HG03565 (cell line): Measurements from ENCODE around the gene SLC13A2.

Experiments
- ATAC-seq: cut with Tn5 transposase; IDR thresholded peaks from one replicate; pipeline ENCODE4 v1.9.1; 2021; ENCODE audit warnings: mild to moderate bottlenecking, moderate library complexity; ENCODE audit not compliant: unreplicated experiment

SLC13A2 gene

GRCh38 chr17:28492352-28493310 lies 19.2 kb downstream of the SLC13A2 start:
- ATAC-seq = no peak

DNA sequence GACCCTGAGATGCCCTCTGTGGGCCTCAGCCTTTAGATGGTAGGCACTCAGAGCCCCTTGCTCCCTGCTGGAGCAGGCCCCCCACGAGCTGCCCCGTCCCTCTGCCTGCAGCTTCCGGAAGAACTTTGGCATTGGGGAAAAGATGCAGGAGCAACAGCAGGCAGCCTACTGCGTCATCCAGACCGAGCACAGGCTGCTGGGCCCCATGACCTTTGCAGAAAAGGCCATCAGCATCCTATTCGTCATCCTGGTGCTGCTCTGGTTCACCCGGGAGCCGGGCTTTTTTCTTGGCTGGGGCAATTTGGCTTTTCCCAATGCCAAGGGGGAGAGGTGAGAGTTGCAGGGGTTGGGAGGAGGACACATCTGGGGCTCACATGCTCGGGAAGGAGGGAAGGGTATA lies 20.0 kb downstream of the SLC13A2 start:
- ATAC-seq = no peak

DNA sequence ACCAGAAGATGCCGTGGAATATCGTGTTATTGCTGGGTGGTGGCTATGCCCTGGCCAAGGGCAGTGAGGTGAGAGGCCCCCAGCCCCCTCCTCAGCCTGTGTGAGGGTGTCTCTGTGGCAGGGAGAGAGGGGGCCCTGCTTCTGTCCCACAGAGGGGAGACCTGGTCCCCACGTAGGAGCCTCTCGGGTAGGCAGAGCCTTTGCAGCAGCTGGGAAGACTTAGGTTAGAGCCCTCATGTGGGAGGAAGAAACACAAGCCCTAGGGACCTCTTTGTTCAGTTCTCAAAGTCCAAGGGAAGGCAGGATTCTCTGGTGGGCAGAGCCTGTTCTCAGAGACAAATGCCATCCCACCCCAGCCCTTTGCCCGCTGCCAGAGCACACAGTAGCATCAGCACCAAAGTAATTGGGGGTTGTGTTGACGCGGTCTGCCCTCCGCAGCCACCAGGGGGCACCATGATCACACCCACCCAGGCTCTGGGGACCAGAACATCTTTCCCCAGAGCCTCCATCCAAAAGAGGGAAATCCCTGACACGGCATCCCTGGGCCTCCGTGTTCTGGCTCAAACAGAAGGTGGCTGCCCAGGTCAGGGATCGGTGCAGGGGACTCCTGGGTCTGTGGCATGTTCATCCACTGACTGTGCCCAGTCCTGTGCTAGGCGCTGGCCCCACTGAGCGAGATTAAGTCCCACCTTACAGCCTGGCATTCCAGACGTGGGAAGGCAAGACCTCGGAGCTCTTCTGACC lies 21.2 kb downstream of the SLC13A2 start:
- peak; percentile 40 for ATAC-seq

DNA sequence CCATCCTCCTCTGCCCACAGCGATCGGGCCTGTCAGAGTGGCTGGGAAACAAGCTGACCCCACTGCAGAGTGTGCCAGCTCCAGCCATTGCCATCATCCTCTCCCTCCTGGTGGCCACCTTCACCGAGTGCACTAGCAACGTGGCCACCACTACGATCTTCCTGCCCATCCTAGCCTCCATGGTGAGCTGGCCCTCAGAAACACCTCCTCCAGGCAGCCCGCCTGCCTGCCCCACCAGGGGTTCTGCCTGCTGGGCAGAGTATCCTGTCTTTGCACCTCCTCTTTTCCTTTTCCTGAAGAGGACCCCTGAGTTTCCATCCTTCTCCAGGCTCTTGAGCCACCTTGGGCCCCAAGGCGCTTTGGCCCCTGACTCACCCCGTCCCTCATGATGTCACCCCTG lies 22.2 kb downstream of the SLC13A2 start:
- ATAC-seq = no peak

DNA sequence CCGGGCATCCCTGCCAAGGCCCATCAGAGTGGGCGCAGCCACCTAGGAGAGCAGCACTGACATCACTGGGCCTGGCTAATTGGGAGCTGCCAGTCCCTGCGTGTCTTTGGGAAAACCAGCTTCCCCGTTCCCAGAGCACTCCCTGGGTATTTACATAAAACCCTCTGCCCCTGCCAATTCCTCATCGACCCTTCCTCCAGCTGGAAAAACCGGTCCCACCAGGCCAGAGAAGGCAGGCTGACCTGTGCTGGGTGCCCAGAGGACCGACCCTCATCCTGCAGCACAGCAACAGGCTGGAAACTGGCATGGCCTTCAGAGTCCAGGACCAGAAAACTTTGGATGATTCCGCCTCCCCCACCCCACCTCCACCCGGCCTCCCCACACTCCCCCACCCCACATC lies 24.5 kb downstream of the SLC13A2 start:
- no peak for ATAC-seq

GRCh38 chr17:28498652-28499363 lies 25.4 kb downstream of the SLC13A2 start:
- ATAC-seq = no peak

- no peak for ATAC-seq
Observed at GRCh38 chr17:28499364-28499664, 25.9 kb downstream of the SLC13A2 start.

DNA sequence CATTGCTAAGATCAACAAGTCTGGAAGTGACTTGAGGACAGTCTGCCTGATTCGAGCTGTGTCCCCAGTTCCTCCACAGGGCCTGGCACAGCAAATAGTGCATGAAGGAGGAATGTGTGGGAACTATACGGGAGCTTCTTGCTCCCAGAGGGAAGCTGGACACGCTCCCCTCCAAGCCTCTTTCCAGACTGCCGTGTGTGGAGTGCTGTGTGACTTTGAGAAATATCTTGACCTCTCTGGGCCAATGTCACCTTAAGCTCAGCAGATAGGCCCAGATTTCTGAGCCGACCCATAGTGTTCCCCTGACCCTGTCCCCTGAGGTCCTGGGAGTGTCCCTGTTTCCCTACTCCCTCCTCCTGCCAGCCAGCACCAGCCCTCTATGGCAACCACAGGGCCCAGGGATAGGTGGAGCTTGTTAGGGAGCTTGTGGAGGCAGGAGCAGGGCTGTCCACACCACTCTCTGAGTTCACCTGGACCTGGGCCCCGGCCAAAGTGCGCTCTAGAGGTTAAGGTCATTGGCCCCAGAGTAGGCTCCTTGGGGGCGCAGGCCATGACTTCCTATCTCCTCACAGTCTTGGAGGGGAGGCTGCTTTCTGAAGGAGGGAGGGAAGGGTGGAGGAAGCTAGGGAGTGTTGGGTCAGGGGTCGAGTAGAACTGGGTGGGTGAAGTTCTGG lies 26.4 kb downstream of the SLC13A2 start:
- ATAC-seq = no peak

DNA sequence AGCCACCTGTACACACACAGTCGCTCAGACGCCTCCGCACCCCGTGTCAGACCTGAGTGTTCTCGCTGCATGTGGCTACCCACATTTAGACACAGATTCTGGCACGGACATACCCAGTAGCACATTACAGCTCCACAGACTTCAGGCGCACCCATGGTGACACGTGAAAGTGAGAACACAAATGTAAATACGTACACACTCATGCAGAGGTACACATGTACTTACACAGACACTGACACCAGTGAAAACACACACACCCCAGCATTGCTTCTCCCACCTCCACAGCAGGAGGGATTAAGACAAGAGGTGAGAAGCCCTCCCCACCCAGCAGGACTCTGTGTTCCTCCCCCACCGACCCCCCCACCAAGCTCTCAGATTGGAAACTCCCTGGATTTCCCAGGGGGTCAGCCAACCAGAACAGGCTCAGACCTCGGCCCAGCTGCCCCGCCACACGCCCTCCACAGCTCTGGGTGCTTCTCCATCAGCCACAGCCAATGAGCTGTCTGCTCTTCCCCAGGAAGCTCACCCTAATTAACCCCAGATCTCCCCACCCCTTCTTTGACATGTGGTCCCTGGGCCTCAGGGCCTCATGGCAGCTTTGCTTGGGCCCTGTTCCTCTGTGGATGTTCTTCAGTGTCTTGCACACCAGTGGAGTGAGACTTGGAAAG lies 27.4 kb downstream of the SLC13A2 start:
- ATAC-seq = no peak

DNA sequence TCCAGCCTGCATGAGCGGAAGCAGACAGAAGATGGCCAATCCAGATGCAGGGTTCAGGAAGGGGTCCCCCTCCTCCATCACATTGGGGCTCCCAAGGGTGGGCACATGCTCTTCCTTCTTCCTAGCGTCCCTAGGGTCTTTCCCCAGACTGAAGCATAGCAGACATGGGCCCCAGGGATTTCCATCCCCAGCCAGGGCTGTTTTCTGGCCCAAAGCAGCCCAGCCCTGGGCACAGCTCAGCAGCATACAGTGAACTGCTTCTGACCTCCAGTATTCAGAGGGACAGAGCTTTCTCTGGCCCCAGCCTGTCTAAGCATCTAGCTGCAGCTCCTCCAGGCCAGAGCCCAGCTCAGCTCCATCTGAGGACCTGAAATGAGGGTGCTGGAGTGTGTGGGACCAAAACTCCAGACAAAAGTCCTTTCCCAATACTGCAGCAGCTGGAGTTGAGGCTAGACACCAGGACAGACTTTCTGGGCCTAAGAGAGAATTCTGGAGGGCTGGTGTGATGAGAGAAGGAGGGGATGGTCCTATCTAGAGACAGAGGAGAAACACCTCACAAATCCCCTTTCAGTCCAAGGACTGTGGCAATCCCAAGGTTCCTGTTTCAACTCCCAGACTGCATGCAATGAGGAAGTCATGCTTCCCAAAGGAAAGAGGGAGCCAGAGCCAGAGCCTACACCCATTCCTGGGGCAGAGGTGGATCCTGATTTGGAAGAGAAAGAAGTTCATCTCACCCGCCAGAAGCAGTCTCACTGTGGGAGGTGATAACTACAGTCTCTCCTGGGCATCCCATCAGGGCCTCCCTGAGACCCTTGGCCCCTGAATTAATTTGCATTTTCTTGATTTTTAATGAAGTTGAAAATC lies 28.2 kb downstream of the SLC13A2 start:
- no peak for ATAC-seq

GRCh38 chr17:28503420-28503819 lies 30.0 kb downstream of the SLC13A2 start:
- no peak for ATAC-seq

DNA sequence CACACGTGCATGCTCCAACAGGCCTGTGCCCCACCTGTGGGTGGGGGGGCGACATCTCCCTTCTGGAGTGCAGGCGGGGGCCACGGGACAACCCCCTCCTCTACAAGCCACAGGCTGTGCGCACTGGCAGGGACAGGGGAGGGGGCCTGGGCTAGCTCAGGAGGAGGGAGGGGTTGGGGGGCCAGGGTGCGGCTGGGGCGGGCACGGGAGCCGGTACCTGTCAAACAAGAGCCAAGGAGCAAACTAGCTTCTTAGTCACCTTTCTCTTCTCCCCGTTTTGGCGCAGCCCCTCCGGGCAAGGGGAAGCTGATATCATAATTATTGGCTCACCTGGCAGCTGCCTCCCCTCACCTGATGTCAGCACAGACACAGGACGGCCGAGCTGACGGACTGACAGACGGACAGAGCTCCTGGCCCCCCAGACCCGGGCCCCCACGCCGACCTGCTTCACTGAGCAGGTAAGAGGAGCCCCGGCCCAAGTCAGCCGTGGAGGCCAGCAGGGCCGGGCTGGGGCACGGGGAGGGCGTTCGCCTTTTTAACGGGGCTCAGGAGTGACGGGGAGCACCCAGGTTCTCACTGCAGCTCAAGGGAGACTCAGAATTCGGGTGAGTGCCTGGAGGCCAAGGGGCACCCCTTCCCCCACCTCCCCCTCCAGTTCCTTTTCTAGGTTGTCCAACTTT lies 32.7 kb downstream of the SLC13A2 start, which contains the start of gene FOXN1:
Gene FOXN1 (plus strand): TSS at position 363 of the 680 bp plus-strand sequence. CDS start 17,622 bp downstream, outside the sequence.
- no peak for ATAC-seq

DNA sequence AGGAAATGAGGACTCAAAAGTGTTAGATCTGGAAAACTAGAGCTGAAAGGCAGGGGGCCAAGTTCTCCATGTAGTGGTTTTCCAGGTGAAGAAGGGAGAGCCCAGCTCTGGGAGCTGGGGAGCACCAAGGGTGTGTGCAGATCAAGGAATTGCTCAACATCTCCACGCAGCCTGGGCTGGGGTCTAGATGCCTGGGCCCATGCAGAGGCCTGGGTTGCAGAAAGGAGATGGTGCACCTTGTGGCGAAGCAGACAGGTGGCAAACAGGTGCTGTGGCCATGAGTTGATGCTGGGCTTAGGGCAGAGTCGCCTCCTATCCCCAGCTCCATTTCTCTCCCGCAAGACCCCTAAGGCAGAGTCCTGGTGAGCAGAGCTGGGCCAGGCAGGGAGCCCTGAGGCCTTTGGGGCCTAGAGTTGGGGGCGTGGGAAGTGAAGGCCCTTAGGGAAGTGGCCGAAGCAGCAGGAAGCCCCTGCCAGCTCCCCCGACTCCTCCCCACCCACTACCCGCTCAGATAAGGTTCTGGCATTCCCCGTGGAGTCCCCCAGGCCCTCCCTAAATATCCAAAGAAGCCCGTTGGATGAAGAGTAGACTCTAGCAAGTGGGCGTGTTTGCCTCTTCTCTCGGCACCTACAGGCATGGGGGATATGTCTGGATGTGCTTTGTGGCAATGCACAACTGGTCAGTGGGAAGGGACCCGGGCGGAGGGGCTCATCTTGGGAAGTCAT lies 33.5 kb downstream of the SLC13A2 start:
- no peak for ATAC-seq

GRCh38 chr17:28507567-28508203 lies 34.2 kb downstream of the SLC13A2 start:
- ATAC-seq = no peak

DNA sequence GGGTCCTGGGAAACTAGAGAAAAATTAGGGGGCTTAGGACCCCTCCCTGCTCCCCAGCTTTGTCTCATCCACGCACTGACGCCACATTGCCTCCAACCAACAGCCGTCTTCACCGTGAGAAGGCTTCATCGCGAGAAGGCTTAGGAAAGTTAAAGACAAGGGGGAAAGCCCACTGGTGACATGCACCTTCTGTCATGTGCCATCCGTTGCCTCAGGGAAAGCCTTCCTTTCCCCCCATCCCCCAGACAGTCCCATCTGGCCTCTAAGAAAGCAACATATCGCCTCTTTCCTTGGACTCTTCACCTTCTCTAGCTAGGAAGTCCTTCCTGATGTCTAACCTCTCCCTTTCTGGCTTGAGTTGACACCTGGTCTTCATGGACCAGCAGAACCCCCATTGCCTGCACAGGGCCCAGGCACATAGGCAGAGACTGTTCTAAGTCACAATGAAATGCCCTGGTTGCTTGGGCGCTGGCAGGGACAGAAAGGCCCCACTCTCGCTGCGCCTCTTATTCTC lies 34.8 kb downstream of the SLC13A2 start:
- no peak for ATAC-seq

DNA sequence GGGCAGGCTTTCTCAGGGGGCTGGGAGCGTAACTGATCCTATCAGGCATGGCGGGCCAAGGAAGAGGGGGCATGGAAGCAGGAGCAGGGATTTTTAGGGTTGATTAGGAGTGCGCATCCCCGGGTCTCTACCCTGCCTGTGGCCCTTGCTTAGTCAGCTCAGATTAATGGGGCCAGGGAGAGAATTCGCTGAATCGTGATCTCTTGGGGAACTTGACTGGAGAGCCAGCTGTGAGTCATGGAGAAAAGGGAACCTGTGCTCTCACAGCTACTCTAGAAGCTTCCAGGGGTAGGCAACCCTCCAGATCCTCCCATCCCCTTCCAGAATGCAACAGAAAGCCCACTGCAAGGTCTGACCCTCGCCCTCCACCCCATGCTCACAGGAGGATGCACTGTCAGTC lies 36.3 kb downstream of the SLC13A2 start:
- ATAC-seq = no peak

GRCh38 chr17:28511858-28512461 lies 38.5 kb downstream of the SLC13A2 start:
- ATAC-seq = no peak
